NCI-H187 treated with DMSO at 0.1 percent for 48 hours (cell line): ENCODE results near the gene VAMP7.
"Not testable (repeated sequence)": the region's sequence is repeated elsewhere in the genome, so short reads cannot be mapped to it uniquely, and the experiment has no call there.

Experiments
- DNase-seq: peaks from one replicate; lab custom pipeline; 2025; lab: John Stamatoyannopoulos, UW

VAMP7 gene, protein sequence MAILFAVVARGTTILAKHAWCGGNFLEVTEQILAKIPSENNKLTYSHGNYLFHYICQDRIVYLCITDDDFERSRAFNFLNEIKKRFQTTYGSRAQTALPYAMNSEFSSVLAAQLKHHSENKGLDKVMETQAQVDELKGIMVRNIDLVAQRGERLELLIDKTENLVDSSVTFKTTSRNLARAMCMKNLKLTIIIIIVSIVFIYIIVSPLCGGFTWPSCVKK

DNA sequence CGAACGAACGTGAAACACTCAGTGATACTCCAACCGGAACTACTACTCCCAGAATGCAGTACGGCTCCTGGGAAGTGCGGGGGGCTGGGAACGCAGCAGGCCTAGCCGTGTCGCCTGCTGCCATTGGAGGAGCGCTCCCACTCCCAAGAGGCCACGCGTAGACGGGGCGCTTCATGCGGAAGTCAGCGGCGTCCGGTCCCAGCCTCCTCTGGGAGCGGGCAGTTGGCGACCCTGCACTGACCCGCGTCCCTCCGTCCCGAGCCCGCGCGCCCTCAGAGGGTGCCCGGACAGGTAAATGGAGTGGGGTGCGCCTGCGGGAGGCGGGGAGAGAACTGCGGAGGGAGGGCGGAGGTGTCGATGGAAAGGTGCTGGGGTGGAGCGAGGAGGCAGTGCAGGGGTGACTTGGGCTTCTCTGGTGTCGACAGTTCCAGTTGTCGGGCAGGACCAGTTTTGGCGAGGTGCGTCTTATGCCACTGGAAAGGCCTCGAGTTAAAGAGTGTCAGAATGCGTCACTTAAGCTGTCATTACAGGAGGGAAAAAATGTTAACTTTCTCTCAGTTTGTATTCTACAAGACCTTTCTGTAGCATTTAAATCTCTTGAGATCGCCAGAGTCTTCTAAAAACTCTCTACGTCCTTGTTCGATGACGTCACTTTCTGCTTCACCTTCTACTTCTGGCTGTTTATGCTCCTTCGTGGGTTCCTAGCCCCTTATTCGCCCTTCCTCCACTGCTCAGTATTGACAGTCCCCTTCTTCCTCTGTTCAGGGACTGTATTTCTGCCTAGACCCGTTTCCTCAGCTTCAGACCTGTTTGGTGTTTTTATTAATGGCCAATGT lies at the start of gene VAMP7:
Gene VAMP7, plus strand, starts transcription at position 188 of the 836 bp plus-strand sequence. CDS start 8,122 bp downstream, outside the sequence.
- peak; percentile 57 for DNase-seq

DNA sequence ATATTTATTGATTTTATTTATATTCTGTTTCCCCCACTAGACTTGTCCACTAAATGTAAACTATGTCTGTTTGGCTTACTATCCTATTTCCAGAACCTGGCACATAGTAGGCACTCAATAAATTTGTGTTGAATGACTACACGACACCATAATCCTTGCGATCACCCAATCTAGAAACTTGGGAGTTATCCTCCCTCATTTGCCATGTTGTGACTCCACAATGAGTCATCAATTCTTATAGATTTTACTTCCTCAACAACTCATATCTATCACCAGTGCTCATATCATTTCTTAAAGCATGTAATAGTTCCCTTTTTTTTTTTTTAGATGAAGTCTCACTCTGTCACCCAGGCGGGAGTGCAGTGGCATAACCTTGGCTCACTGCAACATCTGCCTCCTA lies 39.9 kb upstream of the VAMP7 start:
- DNase-seq = no peak

DNA sequence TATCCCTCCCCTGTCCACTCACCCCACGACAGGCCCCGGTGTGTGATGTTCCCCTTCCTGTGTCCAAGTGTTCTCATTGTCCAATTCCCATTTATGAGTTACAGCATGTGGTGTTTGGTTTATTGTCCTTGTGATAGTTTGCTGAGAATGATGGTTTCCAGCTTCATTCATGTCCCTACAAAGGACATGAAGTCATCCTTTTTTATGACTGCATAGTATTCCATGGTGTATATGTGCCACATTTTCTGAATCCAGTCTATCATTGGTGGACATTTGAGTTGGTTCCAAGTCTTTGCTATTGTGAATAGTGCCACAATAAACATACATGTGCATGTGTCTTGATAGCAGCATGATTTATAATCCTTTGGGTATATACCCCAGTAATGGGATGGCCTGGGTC lies 29.4 kb upstream of the VAMP7 start:
- not testable (repeated sequence) for DNase-seq

DNA sequence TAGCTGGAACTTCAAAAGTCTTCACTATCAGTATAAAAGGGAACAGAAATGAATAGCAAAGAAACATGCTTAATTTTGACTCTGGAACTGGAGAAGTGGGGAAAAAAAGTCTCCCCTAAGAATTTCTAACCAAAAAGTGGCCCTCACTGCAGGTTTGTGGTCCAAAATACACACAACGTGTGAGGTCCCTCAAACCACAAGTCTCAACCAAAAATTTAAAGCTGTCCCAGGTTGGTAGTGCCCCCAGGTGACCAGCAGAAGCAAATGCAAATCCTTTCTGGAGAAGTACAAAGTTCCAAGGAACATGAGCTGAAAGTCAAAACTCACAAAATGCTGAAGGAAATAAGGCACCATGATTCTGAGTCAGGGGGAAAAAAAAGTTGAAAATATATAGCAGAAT lies 23.6 kb upstream of the VAMP7 start:
- DNase-seq = no peak

DNA sequence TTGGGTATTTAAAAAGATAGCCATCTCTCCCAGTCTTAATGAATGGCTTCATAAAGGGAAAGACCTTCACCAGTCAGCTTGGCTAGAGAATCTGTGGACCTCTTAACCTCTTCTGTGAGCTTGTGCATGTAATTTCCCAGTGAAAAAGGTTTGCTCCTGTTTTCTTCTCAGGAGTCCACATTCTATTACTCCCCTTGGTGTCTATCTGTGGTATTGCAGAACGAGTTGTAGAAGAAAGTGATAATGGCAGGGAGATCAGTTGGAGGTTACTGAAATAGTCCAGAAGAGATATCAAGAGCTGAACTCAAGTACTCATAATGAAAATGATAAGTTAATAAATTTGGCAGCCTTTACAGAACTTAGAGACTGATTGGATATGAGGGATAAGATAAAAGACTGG lies 16.5 kb upstream of the VAMP7 start:
- no peak for DNase-seq

DNA sequence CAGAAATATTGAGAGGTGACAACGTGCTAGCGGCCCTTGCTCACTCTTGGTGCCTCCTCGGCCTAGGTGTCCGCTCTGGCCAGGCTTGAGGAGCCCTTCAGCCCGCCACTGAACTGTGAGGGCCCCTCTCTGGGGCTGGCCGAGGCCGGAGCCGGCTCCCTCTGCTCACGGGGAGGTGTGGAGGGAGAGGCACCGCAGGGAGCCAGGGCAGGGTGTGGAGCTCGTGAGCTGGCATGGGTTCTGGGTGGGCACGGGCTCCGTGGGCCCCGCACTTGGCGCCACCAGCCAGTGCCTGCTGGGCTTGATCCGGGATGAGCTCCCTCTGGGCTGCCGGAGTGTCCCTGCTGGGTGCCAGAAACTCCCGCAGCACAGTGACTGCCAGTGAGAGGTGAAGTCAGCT lies 16.0 kb upstream of the VAMP7 start:
- DNase-seq = no peak

DNA sequence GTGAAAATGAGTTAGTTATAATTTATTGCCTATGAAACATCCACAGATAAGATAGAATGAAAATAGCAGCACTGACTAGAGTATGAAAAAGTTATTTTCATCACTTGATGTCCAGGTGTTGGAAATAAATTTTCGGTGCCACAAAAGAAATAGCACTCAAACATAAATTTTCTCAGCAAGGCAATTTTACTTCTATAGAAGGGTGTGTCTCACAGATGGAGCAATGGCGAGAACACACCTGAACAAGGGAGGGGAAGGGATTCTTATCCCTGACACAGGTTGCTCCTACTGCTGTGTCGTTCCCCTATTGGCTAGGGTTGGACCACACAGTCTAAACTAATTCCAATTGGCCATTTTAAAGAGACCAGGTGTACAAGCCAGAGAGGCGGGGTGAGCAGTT lies 13.3 kb upstream of the VAMP7 start:
- no peak for DNase-seq

DNA sequence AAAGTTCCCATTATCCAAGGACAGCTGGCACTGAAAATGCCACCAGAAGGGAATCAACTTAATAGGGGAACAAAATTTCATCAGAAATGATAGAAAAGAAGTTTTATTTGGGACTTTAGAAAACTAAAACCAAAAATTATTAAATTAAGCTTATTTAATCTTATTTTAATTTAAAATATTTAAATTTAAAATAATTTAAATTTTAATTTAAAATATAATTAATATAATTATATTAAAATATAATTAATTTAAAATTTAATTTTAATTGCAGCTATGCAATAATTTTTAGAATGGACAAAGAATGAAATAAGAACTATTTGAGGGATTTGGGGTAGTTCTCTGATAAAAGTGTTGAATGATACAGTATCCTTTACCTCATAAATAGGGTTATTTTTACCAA lies 10.2 kb upstream of the VAMP7 start:
- DNase-seq = no peak

DNA sequence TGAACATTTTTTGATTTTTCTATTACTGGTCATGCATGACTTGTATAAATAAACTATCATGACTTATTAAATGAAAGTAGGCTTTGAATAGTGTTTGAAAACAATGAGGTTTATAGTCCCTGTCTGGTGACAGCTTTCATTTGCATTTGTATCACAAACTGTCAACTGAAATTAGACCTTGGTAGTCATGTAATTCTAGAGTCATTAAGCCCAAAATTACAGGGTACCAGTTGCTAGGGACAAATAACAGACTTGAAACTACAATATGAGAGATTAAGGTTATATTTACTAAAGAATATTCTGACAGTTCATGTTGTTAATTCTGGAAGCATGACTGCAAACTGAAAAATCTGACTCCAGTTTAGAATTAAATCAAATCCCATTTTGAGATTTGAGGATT lies 9.2 kb upstream of the VAMP7 start:
- DNase-seq = no peak

DNA sequence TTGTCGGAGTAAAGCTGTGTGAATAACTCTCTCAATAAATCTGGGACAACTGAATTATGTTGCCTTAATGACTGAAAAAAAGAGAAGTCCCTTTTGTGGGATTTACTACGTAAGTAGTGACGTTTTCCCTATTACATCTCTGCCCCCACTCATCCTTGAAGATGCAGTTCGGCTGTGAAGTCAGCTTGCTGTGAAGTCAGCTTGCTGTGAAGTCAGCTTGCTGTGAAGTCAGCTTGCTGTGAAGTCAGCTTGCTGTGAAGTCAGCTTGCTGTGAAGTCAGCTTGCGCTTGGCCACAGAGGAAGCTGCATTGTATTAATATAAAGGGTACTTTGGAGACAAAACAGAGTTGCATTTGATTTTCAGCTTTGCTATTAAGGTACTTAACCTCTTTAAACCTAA lies 8.0 kb upstream of the VAMP7 start:
- no peak for DNase-seq

DNA sequence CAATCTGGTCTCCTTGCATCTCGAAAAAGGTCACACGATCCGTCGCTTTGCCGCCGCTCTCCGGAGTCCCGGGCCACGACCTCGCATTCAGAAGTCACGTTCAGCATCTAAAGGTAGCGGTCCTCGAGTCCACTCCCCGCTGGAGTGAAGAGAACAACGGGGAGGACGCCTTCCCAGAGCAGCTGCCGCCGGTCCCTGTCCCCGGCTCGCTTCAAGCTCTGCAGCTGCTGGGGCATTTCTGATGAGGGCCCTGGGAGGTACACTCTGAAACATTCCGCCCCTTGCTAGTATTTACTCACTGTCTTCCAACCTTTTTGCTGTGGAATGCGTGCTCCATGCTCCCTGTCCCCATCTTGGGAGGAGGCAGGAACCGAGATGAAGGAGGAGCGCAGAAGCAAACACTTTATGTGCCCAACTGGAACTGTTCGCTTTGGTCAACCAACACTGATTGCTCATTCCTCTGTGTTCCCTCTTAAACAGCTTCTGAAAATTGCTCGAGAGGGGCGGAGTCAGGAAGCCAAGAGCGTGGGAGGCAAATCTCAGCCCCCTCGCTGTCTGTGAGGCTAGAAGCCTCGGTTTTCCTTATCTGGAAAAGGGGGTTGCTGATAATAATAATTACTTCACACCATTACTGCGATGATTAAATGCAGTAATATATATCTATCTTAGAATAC lies 6.4 kb upstream of the VAMP7 start:
- DNase-seq = no peak

DNA sequence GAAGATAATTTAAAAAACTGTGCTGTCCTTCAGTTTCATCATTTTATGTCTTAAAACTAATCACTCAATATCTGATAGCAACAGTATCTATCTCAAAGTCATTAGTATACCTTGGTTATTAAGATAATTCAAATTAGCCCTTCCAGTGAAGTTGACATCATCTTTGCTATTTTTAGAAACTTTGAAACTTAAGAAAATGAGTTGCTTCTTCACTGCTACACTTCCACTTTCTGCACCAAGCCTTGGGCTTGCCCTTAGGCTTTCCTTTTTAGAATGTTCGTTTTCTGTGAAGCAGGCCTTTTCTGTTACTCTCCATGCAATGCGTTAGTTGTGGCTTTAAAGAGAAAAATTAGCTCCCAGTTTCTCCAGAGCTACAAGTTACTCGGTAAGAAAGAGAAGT lies 4.4 kb upstream of the VAMP7 start:
- DNase-seq = no peak

DNA sequence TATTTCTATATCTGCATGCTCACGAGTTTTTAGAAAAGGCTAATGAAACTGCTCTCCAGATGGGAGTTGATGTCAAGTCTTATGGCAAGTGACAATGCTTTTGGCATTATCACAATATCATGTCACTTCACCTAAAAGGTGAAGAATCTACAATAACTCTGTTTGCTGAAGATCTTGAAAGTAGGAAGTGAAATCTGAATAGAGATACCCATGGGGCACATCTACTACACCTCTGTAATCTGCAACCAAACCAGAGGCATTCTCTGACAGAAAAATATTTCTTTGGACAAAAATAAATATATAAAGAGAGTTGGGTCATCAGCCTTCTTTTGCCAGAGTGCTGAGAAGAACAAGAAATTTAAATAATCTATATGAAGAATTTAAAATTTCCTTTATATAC lies 3.9 kb upstream of the VAMP7 start:
- DNase-seq = no peak

DNA sequence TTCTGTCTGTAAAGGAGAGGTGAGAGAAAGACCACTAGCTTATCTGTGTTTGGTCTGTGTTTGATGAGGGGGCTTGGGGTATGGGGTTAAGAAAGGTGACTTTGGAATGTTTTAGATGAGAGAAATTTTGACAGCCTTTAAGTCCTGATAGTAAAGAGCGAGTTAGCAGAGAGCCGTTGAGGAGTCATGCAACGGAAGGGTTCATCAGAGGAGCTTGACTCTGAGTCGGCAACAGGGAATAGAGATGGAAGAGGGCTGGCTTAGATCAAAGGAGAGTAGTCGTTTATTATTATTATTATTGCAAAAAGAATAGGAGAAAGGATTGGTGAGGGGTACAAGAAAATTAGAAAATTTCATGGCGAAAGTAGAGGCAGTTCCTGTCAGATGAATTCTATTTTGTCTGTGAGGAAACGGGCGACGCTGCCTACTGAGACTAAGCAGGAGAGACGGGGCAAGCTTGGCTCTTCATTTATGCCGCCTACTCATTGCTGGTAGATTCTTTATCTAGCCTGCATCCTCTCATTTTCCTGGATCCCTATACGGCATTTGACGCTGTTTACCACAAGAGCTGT lies 473 bp upstream of the VAMP7 start:
- DNase-seq = no peak

DNA sequence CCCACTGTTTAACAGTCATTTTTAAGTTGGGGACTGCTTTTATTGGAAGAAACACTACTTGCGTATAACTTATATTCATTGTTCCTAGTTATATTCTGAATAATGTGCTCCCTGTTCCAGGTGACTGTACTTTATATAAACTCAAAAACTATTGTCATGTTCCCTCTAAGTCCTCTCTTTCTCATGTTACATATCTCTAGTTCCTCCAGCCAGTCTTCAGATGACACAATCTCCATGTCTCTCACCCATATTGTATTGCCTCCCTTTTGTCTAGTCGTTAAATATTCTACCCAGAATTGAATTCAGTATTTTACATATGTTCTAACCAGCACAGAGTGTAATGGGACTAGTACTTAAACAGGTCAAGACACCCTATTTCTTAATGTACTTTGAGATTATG lies 5.3 kb downstream of the VAMP7 start:
- no peak for DNase-seq

DNA sequence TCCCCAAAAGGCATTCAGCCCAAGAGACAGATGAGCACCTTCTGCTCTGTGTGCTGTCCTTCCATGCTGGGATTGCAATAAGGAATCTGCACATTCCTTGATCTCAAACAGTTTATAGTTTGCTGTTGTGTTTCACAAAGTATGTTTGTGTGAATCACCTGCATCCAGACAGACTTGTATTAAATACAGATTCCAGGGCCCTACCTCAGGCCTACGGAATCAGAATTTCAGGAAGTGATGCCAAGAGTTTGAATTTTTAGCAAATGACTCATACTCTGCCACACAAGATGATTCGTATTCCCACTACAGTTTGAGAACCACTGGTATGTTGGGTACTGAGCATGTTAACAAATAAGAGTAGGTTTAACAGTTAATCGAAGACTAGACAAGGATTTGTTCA lies 7.0 kb downstream of the VAMP7 start:
- DNase-seq = no peak

DNA sequence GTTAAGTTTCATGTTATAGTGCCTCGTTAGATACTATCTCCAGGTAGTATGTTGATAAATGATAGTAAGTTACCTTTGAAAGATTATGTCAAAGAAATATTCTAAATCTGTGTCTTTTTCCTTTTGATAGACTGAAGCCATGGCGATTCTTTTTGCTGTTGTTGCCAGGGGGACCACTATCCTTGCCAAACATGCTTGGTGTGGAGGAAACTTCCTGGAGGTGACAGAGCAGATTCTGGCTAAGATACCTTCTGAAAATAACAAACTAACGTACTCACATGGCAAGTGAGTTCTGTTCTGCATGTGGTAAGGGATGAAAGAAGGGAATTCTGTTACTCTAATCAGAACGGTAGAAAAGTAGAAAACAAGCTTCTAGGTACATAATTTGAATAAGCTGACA lies 8.2 kb downstream of the VAMP7 start:
- no peak for DNase-seq

DNA sequence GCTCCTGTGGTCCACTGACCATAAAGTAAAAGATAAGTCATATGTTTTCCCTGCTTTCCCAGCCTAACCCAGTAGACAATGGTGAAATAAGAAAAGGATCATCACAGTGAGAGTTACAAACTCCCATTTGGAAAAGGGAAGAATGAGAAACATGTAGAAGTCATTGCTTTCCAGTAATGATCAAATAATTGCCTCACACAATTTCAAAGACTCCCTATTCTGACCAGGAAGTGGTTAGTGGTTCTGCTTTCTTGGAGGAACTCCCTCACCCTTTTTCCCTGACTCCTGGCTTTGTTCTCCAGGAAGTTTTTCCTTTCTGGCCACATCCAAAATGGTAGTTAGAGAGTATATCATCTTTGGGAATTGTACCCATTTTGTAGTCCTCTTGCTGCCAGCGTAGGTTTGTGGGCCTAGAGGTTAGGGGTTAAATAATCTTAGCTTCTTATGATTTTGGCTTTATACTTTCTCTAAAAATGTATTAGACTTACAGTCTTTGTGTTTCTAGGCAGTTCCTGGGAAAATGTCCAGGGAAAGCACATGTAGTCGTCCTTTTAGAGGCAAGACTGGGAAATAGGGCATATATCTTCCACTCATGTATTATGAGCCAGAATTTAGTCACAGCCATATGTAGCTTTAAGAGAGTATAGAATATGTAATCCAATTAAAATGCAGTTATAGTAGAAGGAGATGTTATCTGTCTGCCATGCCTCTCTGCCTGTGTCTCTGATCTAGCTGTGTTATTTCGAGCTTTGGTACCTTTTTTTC lies 10.5 kb downstream of the VAMP7 start:
- DNase-seq = no peak

DNA sequence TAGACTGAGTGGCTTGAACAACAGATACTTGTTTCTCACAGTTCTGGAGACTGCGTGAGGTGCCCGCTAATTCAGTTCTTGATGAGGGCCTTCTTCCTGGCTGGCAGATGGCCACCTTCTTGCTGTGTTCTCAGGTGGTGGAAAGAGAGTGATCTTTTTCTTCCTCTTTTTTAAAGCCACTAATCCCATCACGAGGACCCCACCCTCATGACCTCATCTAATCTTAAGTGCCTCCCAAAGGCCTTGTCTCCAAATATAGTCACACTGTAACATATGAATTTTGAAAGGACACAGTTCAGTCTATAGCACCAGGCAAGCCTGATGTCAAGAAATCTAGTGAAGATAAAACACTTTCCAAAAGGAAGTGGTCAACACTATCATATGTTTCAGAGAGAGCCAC lies 12.4 kb downstream of the VAMP7 start:
- DNase-seq = no peak

DNA sequence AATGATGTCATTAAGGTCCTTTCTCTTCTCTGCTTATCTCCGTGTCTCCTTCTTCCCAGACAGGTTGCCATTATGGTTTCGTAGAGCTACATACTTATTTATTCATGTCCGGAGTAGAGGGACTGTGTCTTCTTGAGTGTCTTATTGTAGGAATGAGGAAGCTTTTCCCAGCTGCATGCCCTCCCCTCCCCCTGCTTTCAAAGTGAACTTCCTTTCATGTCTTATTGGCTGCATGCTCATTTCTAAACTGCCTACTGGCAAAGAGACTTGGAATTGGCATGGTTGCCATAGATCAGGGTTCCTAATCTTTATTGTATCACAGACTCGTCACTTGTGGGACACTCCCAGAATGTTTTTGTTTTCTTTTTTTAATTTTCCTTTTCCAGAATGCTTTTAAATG lies 15.4 kb downstream of the VAMP7 start:
- DNase-seq = no peak

DNA sequence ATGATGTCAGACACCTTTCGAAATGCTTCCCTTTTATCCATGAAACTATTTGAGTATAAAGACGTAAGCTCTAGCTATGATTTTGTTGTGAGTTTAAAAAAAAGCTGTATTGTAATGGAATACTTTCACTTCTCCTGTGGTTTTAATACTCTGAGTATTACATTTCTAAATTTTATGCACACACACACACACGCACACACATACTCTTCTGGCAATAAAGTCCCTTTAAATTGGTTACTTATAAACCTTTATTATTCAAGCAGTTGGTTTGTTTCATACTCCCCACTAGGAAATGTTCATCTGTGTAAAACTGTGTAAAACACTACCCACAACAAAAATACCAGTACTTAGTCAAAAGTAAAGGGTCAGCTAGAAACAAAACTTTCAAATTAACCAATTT lies 18.2 kb downstream of the VAMP7 start:
- no peak for DNase-seq

DNA sequence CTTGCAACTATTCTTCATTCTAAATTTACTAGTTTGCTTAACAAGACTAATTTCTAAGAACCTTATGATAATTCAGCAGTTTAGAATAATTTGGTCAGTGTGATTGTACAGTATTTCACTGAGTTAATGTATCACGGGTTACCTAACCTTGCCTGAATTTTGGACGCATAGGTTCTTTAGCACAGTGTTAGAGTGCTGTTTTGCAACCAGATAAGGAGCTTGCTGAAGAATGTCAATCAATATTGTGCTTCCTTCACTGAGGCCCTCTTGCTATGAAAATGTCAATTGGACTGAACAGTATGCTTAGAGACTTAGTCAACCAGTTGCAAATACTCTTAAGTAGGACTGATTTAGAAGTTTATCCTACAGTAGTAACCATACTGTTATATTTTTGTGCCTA lies 19.6 kb downstream of the VAMP7 start:
- no peak for DNase-seq
